ENCODE results near the gene RAD18. TPM values are rescaled to one million over a fixed set of nuclear protein-coding genes. Genes with fewer than 3 reads are reported as not detected.

RAD18 gene
- total and polyA plus RNA-seq, 4 donors = 1.2 to 9.0 (median 4.3) TPM

DNA sequence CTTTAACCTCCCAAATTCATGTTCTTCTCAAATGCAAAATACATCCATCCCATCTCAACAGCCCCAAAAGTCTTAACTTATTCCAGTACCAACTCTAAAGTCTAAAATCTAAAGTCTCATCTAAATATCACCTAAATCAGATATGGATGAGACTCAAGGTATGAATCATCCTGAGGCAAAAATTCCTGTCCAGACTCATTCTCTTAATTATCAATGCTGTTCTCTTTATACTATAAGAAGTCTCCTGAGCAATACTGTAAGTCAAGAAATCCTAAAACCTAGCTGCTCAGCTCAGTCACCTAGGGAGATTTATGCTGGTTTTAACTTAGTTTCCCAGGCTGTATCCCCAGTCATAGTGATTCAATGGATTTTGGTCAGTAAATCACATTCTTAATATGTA lies 11.1 kb downstream of the RAD18 start:
- no peak overlapping the region for H3K4me3 ChIP-seq (ENCODE audit: low read depth in 1 of 3, low read length in 3 of 3)
- H3K9ac ChIP-seq (ENCODE audit: low read depth in 1 of 2, low read length in 2 of 2) = no peak overlapping the region
- DNase-seq (ENCODE audit: low spot score) = no peak
- no peak overlapping the region for H3K27ac ChIP-seq (ENCODE audit: low read depth in 1 of 2, low read length in 2 of 2)
- no peaks in the 10 kb centered on the region for H3K9me3 ChIP-seq (ENCODE audit: control insufficient read depth in 4 of 4, low read length in 3 of 4)
- H3K4me1 ChIP-seq (ENCODE audit: control insufficient read depth in 4 of 4, insufficient read depth in 4 of 4, low read length in 3 of 4) = no peaks in the 10 kb centered on the region
- no peaks in the 10 kb centered on the region for H3K36me3 ChIP-seq (ENCODE audit: control insufficient read depth in 4 of 4, insufficient read depth in 3 of 4, low read depth in 1 of 4, low read length in 3 of 4)
- no peak for TF ChIP-seq GABPA (IDR thresholded peaks at IDR 0.05 in 1 of 2, conservative IDR thresholded peaks at IDR 0.05 in 1 of 2)
- no peak for TF ChIP-seq TAF1 (conservative IDR thresholded peaks at IDR 0.05)
- TF ChIP-seq ATF3 (IDR thresholded peaks at IDR 0.05) = no peak
- no peak for TF ChIP-seq RXRA (IDR thresholded peaks at IDR 0.05)
- TF ChIP-seq EGR1 (IDR thresholded peaks at IDR 0.05; ENCODE audit: low read depth in 2 of 2) = no peak
- TF ChIP-seq, protein P1, sequence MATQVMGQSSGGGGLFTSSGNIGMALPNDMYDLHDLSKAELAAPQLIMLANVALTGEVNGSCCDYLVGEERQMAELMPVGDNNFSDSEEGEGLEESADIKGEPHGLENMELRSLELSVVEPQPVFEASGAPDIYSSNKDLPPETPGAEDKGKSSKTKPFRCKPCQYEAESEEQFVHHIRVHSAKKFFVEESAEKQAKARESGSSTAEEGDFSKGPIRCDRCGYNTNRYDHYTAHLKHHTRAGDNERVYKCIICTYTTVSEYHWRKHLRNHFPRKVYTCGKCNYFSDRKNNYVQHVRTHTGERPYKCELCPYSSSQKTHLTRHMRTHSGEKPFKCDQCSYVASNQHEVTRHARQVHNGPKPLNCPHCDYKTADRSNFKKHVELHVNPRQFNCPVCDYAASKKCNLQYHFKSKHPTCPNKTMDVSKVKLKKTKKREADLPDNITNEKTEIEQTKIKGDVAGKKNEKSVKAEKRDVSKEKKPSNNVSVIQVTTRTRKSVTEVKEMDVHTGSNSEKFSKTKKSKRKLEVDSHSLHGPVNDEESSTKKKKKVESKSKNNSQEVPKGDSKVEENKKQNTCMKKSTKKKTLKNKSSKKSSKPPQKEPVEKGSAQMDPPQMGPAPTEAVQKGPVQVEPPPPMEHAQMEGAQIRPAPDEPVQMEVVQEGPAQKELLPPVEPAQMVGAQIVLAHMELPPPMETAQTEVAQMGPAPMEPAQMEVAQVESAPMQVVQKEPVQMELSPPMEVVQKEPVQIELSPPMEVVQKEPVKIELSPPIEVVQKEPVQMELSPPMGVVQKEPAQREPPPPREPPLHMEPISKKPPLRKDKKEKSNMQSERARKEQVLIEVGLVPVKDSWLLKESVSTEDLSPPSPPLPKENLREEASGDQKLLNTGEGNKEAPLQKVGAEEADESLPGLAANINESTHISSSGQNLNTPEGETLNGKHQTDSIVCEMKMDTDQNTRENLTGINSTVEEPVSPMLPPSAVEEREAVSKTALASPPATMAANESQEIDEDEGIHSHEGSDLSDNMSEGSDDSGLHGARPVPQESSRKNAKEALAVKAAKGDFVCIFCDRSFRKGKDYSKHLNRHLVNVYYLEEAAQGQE (IDR thresholded peaks at IDR 0.05) = no peak
- TF ChIP-seq FOXA1 (IDR thresholded peaks at IDR 0.05) = no peak
- no peak for TF ChIP-seq HNF4A (conservative IDR thresholded peaks at IDR 0.05)
- TF ChIP-seq, protein P2, sequence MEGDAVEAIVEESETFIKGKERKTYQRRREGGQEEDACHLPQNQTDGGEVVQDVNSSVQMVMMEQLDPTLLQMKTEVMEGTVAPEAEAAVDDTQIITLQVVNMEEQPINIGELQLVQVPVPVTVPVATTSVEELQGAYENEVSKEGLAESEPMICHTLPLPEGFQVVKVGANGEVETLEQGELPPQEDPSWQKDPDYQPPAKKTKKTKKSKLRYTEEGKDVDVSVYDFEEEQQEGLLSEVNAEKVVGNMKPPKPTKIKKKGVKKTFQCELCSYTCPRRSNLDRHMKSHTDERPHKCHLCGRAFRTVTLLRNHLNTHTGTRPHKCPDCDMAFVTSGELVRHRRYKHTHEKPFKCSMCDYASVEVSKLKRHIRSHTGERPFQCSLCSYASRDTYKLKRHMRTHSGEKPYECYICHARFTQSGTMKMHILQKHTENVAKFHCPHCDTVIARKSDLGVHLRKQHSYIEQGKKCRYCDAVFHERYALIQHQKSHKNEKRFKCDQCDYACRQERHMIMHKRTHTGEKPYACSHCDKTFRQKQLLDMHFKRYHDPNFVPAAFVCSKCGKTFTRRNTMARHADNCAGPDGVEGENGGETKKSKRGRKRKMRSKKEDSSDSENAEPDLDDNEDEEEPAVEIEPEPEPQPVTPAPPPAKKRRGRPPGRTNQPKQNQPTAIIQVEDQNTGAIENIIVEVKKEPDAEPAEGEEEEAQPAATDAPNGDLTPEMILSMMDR (IDR thresholded peaks at IDR 0.05; ENCODE audit: low read depth, low read length, missing input control) = no peak
- TF ChIP-seq JUND (IDR thresholded peaks at IDR 0.05) = no peak
- no peak for TF ChIP-seq MAX (IDR thresholded peaks at IDR 0.05)
- no peak for TF ChIP-seq SP1 (IDR thresholded peaks at IDR 0.05)
- TF ChIP-seq YY1 (IDR thresholded peaks at IDR 0.05) = no peak
- TF ChIP-seq ZBTB33 (IDR thresholded peaks at IDR 0.05) = no peak
- TF ChIP-seq NR2F2 (IDR thresholded peaks at IDR 0.05) = no peak
- no peak for TF ChIP-seq HNF4G (IDR thresholded peaks at IDR 0.05)
- TF ChIP-seq FOXA2 (IDR thresholded peaks at IDR 0.05) = no peak
- no peak for TF ChIP-seq RAD21 (IDR thresholded peaks at IDR 0.05)
- no peaks in the 10 kb centered on the region for H3K27me3 ChIP-seq (ENCODE audit: control insufficient read depth in 4 of 4, insufficient read depth in 4 of 4, low read length in 3 of 4)

Data from liver (tissue), 9 donors.